Spleen (tissue), 11 donors: ENCODE measurements around the gene NPHP4. TPM values are rescaled to one million over a fixed set of nuclear protein-coding genes. Genes with fewer than 3 reads are reported as not detected.
A peak's percentile ranks its signal among the peaks of the same experiment; 100 is the strongest.

Source experiments
- DNase-seq: peaks from one replicate; pipeline ENCODE4 v3.0.0-alpha.2; 2020
- H3K27ac ChIP-seq, 8 donors: fragments of 200-600 bp; sonication (generic) in 7 of 8; 1 replicate in 4 of 8; 2 replicates in 4 of 8; pipeline versions ENCODE4 v1.5.0 to v1.8.0; 2016 to 2021; ENCODE audit warnings: inconsistent platforms in 4 of 8, mild to moderate bottlenecking in 4 of 8, moderate library complexity in 1 of 8
- H3K27me3 ChIP-seq, 7 donors: fragments of 200-600 bp; sonication (generic) in 6 of 7; replicated peaks in 1 of 7; 1 replicate in 4 of 7; 2 replicates in 3 of 7; pipeline versions ENCODE4 v1.5.0 to v1.8.0; 2016 to 2021; ENCODE audit warnings: inconsistent platforms in 3 of 7, mild to moderate bottlenecking in 1 of 7
- H3K36me3 ChIP-seq, 6 donors: fragments of 200-600 bp; sonication (generic) in 5 of 6; 1 replicate in 4 of 6; 2 replicates in 2 of 6; pipeline versions ENCODE4 v1.5.0 to v1.8.0; 2016 to 2021; ENCODE audit warnings: inconsistent platforms in 2 of 6
- H3K4me1 ChIP-seq, 6 donors: fragments of 200-600 bp; sonication (generic) in 5 of 6; 1 replicate in 3 of 6; 2 replicates in 3 of 6; pipeline versions ENCODE4 v1.5.0 to v1.8.0; 2016 to 2021; ENCODE audit warnings: inconsistent platforms in 3 of 6
- H3K4me3 ChIP-seq, 8 donors: fragments of 200-600 bp; sonication (generic) in 7 of 8; 1 replicate in 4 of 8; 2 replicates in 4 of 8; pipeline versions ENCODE4 v1.5.0 to v1.8.0; 2016 to 2021; ENCODE audit warnings: inconsistent platforms in 4 of 8, mild to moderate bottlenecking in 4 of 8, moderate library complexity in 2 of 8
- H3K9me3 ChIP-seq, 8 donors: fragments of 200-600 bp; sonication (generic) in 7 of 8; 1 replicate in 4 of 8; 2 replicates in 4 of 8; pipeline versions ENCODE4 v1.5.0 to v1.8.0; 2016 to 2021; ENCODE audit warnings: inconsistent platforms in 4 of 8
- CTCF ChIP-seq, 11 experiments: fragments of 200-600 bp in 7 of 11; fragments of 450-650 bp in 4 of 11; sonication (generic) in 4 of 11; IDR thresholded peaks in 8 of 11; conservative IDR thresholded peaks in 3 of 11; 1 replicate in 7 of 11; 2 replicates in 4 of 11; pipeline versions ENCODE4 v1.4.0 to v1.8.0; 2016 to 2021; ENCODE audit warnings: antibody characterized with exemption in 11 of 11, inconsistent platforms in 4 of 11, mild to moderate bottlenecking in 1 of 11
- POLR2A ChIP-seq, 3 donors: fragments of 450-650 bp; IDR thresholded peaks; one replicate each; pipeline ENCODE4 v1.5.1; 2017; ENCODE audit warnings: antibody characterized with exemption in 3 of 3, mild to moderate bottlenecking in 1 of 3
- POLR2AphosphoS5 ChIP-seq, 3 donors: sonication (generic); formaldehyde crosslinking; IDR thresholded peaks; one replicate each; pipeline ENCODE4 v1.5.1; 2017; ENCODE audit warnings: antibody characterized with exemption in 3 of 3
- WGBS, 5 donors: extraction: QIAGEN DNeasy Blood & Tissue Kit in 3 of 5; methylation state at CpG; one replicate each; pipeline versions ENCODE4 v1.1.5 to v1.1.7; 2013 to 2018; 5-methylcytosine and 5-hydroxymethylcytosine counted together
- intact Hi-C: fragments of 100-400 bp; cut with DNase I; formaldehyde crosslinking; loops from one replicate; pipeline ENCODE4 v1.15.0; 2023; ENCODE audit warnings: low total_unique reads
- polyA plus RNA-seq, 3 donors: library from polyadenylated mRNA; stranded (reverse); fragments of 200-250 nt; gene quantifications; one replicate each; pipeline ENCODE4 v1.2.1, GENCODE V29; 2013
- total RNA-seq, 7 donors: library from RNA; depleted of rRNA in 3 of 7; stranded (reverse); fragments of >200 nt in 3 of 7; fragmentation: NEBNext Ultra II Directional in 4 of 7; extraction: Animal tissue kit (Norgen Biotek cat#: 25700) in 4 of 7; gene quantifications; one replicate each; pipeline versions ENCODE4 v1.1.0 to v1.2.1, GENCODE V29; 2016 to 2021
- donor health status: healthy with polysubstance abuse.
- donor health status: DM: no; HTN: no; CAD: no; lungs with moderate emphysema.
- donor health status: DM: no; HTN: no; CAD: no.
- donor health status: Bipolar disorder and iron deficiency.
- donor health status: healthy.
- donor health status: DM: no; HTN: no; CAD: no.
- donor health status: DM: yes; HTN: yes; CAD: no.

NPHP4 gene
- total and polyA plus RNA-seq, 10 donors = 1.2 to 17.5 (median 9.4) TPM

GRCh38 chr1:5887971-5888361 lies 104.3 kb downstream of the NPHP4 start:
- Histone ChIP-seq H3K27me3 (no peaks in the 10 kb centered on the region), H3K4me3 (no peak overlapping the region), H3K4me1 (peaks cover 0 to 7% (median 0%) of the 10 kb centered on the region in 6 donors), H3K9me3 (no peaks in the 10 kb centered on the region), H3K27ac (peak overlapping the region in 1 of 8 donors; percentile 11), H3K36me3 (peaks cover 0 to 55% (median 2%) of the 10 kb centered on the region in 6 donors)
- intact Hi-C loops = no loop called here
- WGBS, 5 donors = 60 to 70% (median 66%) methylated on average over 14 to 15 of the region's 15 CpGs
- no peak for DNase-seq
- TF ChIP-seq CTCF (IDR thresholded peaks at IDR 0.05 in 8 of 11, conservative IDR thresholded peaks at IDR 0.05 in 3 of 11) (no peak), POLR2AphosphoS5 (IDR thresholded peaks at IDR 0.05) (no peak), POLR2A (IDR thresholded peaks at IDR 0.05) (no peak)

- 84 to 90% (median 86%) methylated on average over 21 to 23 of the region's 23 CpGs for WGBS, 5 donors
- no peaks in the 10 kb centered on the region for H3K9me3 ChIP-seq
- intact Hi-C loops = no loop called here
- H3K4me1 ChIP-seq = peaks cover 0 to 7% (median 0%) of the 10 kb centered on the region in 6 donors
- peaks cover 0 to 60% (median 3%) of the 10 kb centered on the region in 6 donors for H3K36me3 ChIP-seq
- TF ChIP-seq CTCF (IDR thresholded peaks at IDR 0.05 in 8 of 11, conservative IDR thresholded peaks at IDR 0.05 in 3 of 11) = no peak
- no peak for TF ChIP-seq POLR2A (IDR thresholded peaks at IDR 0.05)
- TF ChIP-seq POLR2AphosphoS5 (IDR thresholded peaks at IDR 0.05) = no peak
- H3K27ac ChIP-seq = peak overlapping the region in 1 of 8 donors; percentile 11
- DNase-seq = no peak
- H3K4me3 ChIP-seq = no peak overlapping the region
- no peaks in the 10 kb centered on the region for H3K27me3 ChIP-seq
These were observed 104.8 kb downstream of the NPHP4 start for GRCh38 chr1:5887349-5887970.

- Histone ChIP-seq H3K4me1 (peaks cover 0 to 7% (median 0%) of the 10 kb centered on the region in 6 donors), H3K36me3 (peaks cover 0 to 66% (median 3%) of the 10 kb centered on the region in 6 donors), H3K4me3 (no peak overlapping the region), H3K9me3 (no peaks in the 10 kb centered on the region), H3K27ac (no peak overlapping the region), H3K27me3 (no peaks in the 10 kb centered on the region)
- TF ChIP-seq POLR2AphosphoS5 (IDR thresholded peaks at IDR 0.05) (no peak), CTCF (IDR thresholded peaks at IDR 0.05 in 8 of 11, conservative IDR thresholded peaks at IDR 0.05 in 3 of 11) (no peak), POLR2A (IDR thresholded peaks at IDR 0.05) (no peak)
- DNase-seq = no peak
- WGBS, 5 donors = 90 to 98% (median 95%) methylated on average over 23 to 25 of the region's 25 CpGs
- intact Hi-C loops = no loop called here
These were observed 105.5 kb downstream of the NPHP4 start for GRCh38 chr1:5886541-5887348.

GRCh38 chr1:5886140-5886483 lies 106.1 kb downstream of the NPHP4 start:
- DNase-seq = no peak
- H3K36me3 ChIP-seq = peaks cover 0 to 72% (median 3%) of the 10 kb centered on the region in 6 donors
- no peak overlapping the region for H3K27ac ChIP-seq
- no peaks in the 10 kb centered on the region for H3K9me3 ChIP-seq
- TF ChIP-seq CTCF (IDR thresholded peaks at IDR 0.05 in 8 of 11, conservative IDR thresholded peaks at IDR 0.05 in 3 of 11) = no peak
- no peak for TF ChIP-seq POLR2A (IDR thresholded peaks at IDR 0.05)
- no peak for TF ChIP-seq POLR2AphosphoS5 (IDR thresholded peaks at IDR 0.05)
- H3K4me3 ChIP-seq = no peak overlapping the region
- intact Hi-C loops = no loop called here
- H3K27me3 ChIP-seq = no peaks in the 10 kb centered on the region
- 91 to 96% (median 94%) methylated on average over 10 of the region's 10 CpGs for WGBS, 5 donors
- H3K4me1 ChIP-seq = peaks cover 0 to 7% (median 0%) of the 10 kb centered on the region in 6 donors
